Measurements from ENCODE around the gene DSCAML1.

GRCh38 chr11:117437041-117437790, 359.8 kb downstream of the DSCAML1 start:
- TF ChIP-seq RAD21 (IDR thresholded peaks at IDR 0.05; ENCODE audit: low read depth) (no peak), POLR2A (IDR thresholded peaks at IDR 0.05; ENCODE audit: borderline replicate concordance, extremely low read depth, insufficient read depth, insufficient read length) (no peak), POLR2AphosphoS5 (IDR thresholded peaks at IDR 0.05; ENCODE audit: low read depth, low read length) (no peak), EZH2 (IDR thresholded peaks at IDR 0.05) (no peak), REST (IDR thresholded peaks at IDR 0.05; ENCODE audit: low read depth) (no peak), ELF1 (IDR thresholded peaks at IDR 0.05; ENCODE audit: borderline replicate concordance, low read depth) (no peak), SIN3A (IDR thresholded peaks at IDR 0.05; ENCODE audit: low read depth) (no peak)
- TF ChIP-seq, protein P1, sequence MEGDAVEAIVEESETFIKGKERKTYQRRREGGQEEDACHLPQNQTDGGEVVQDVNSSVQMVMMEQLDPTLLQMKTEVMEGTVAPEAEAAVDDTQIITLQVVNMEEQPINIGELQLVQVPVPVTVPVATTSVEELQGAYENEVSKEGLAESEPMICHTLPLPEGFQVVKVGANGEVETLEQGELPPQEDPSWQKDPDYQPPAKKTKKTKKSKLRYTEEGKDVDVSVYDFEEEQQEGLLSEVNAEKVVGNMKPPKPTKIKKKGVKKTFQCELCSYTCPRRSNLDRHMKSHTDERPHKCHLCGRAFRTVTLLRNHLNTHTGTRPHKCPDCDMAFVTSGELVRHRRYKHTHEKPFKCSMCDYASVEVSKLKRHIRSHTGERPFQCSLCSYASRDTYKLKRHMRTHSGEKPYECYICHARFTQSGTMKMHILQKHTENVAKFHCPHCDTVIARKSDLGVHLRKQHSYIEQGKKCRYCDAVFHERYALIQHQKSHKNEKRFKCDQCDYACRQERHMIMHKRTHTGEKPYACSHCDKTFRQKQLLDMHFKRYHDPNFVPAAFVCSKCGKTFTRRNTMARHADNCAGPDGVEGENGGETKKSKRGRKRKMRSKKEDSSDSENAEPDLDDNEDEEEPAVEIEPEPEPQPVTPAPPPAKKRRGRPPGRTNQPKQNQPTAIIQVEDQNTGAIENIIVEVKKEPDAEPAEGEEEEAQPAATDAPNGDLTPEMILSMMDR (IDR thresholded peaks at IDR 0.05 in 2 of 3, conservative IDR thresholded peaks at IDR 0.05 in 1 of 3; ENCODE audit: borderline replicate concordance in 1 of 3, insufficient read depth in 1 of 3, low read depth in 2 of 3, low read length in 2 of 3) = no peak

All from HCT116 (cell line).